ENCODE results near the gene NEDD4L.
"Not testable (repeated sequence)": the region's sequence is repeated elsewhere in the genome, so short reads cannot be mapped to it uniquely, and the experiment has no call there.

Gene NEDD4L

GRCh38 chr18:58272779-58273435, 228.9 kb downstream of the NEDD4L start:
- no peak for DNase-seq

- no peak for DNase-seq
These were observed 231.2 kb downstream of the NEDD4L start for GRCh38 chr18:58275176-58275575.

- DNase-seq = no peak
These were observed 233.0 kb downstream of the NEDD4L start for GRCh38 chr18:58276789-58277739.

GRCh38 chr18:58279504-58280175, 235.6 kb downstream of the NEDD4L start:
- DNase-seq = no peak

- no peak for DNase-seq
These were observed 236.2 kb downstream of the NEDD4L start for GRCh38 chr18:58280191-58280590.

GRCh38 chr18:58282872-58283271, 238.8 kb downstream of the NEDD4L start:
- DNase-seq = not testable (repeated sequence)

GRCh38 chr18:58284699-58285448, 240.8 kb downstream of the NEDD4L start:
- DNase-seq = no peak

GRCh38 chr18:58285449-58286130, 241.6 kb downstream of the NEDD4L start:
- DNase-seq = no peak

- DNase-seq = no peak
These were observed 242.8 kb downstream of the NEDD4L start for GRCh38 chr18:58286632-58287352.

GRCh38 chr18:58287353-58288274, 243.6 kb downstream of the NEDD4L start:
- no peak for DNase-seq

- DNase-seq = no peak
These were observed 245.1 kb downstream of the NEDD4L start for GRCh38 chr18:58288921-58289797.

- no peak for DNase-seq
These were observed 246.2 kb downstream of the NEDD4L start for GRCh38 chr18:58290116-58290695.

- DNase-seq = no peak
These were observed 247.1 kb downstream of the NEDD4L start for GRCh38 chr18:58291131-58291530.

- no peak for DNase-seq
These were observed 248.6 kb downstream of the NEDD4L start for GRCh38 chr18:58292638-58293037.

- DNase-seq = no peak
These were observed 253.2 kb downstream of the NEDD4L start for GRCh38 chr18:58297198-58297597.

- no peak for DNase-seq
These were observed 254.5 kb downstream of the NEDD4L start for GRCh38 chr18:58298251-58299134.

GRCh38 chr18:58299135-58299473, 255.1 kb downstream of the NEDD4L start:
- no peak for DNase-seq

- no peak for DNase-seq
These were observed 255.9 kb downstream of the NEDD4L start for GRCh38 chr18:58299936-58300335.
